B cell (primary cell): ENCODE results near the gene NDUFS7. TPM values are rescaled to one million over a fixed set of nuclear protein-coding genes. Genes with fewer than 3 reads are reported as not detected.

Experiments
- ATAC-seq: fragments of 200-7000 bp; cut with Tn5 transposase; one replicate; pipeline ENCODE4 v1.10.0; 2021; ENCODE audit warnings: low read depth, mild to moderate bottlenecking, moderate number of reproducible peaks, moderate library complexity
- CTCF ChIA-PET: fragments of 350-600 bp; sonication (Branson Sonifier 250); formaldehyde crosslinking; loops from one replicate; lab custom pipeline; 2021; ENCODE audit warnings: antibody characterized with exemption, inconsistent platforms; lab: Charles Lee
- POLR2A ChIA-PET: fragments of 350-600 bp; sonication (Branson Sonifier 250); formaldehyde crosslinking; loops from one replicate; lab custom pipeline; 2021; ENCODE audit warnings: antibody characterized with exemption; lab: Charles Lee
- DNase-seq: peaks from one replicate; pipeline ENCODE4 v3.0.0; 2013
- H2AFZ ChIP-seq: 2 replicates; pipeline ENCODE4 v1.6.1; 2012; ENCODE audit warnings: mild to moderate bottlenecking, low read depth, low read length; ENCODE audit not compliant: insufficient read depth, poor library complexity, severe bottlenecking
- H3K27ac ChIP-seq, 2 donors: 1 replicate in 1 of 2; 2 replicates in 1 of 2; pipeline ENCODE4 v1.5.1; 2012 to 2013; ENCODE audit warnings: low read length in 2 of 2, mild to moderate bottlenecking in 2 of 2, moderate library complexity in 1 of 2
- H3K27me3 ChIP-seq, 4 experiments: fragments of 200-600 bp in 1 of 4; sonication (generic) in 1 of 4; replicated peaks in 1 of 4; 1 replicate in 2 of 4; 2 replicates in 2 of 4; pipeline versions ENCODE4 v1.6.1 to v1.7.0; 2013 to 2016; ENCODE audit warnings: low read length in 3 of 4, mild to moderate bottlenecking in 2 of 4, mixed read lengths in 1 of 4, moderate library complexity in 1 of 4; ENCODE audit not compliant: insufficient read depth in 4 of 4, control insufficient read depth in 3 of 4; ENCODE audit errors: control extremely low read depth in 1 of 4
- H3K36me3 ChIP-seq, 2 experiments: replicated peaks in 1 of 2; 1 replicate in 1 of 2; 2 replicates in 1 of 2; pipeline versions ENCODE4 v1.6.1 to v1.7.1; 2013; ENCODE audit warnings: low read length in 1 of 2; ENCODE audit not compliant: insufficient read depth in 2 of 2, control insufficient read depth in 1 of 2; ENCODE audit errors: control extremely low read depth in 1 of 2, extremely low read depth in 1 of 2
- H3K4me1 ChIP-seq, 2 donors: fragments of 200-600 bp in 1 of 2; sonication (generic) in 1 of 2; 1 replicate in 1 of 2; 2 replicates in 1 of 2; pipeline versions ENCODE4 v1.5.1 to v1.6.1; 2013 to 2017; ENCODE audit warnings: low read length in 2 of 2; ENCODE audit not compliant: control insufficient read depth in 2 of 2, insufficient read depth in 2 of 2
- H3K4me2 ChIP-seq: replicated peaks from 2 replicates; pipeline ENCODE3; 2012; ENCODE audit warnings: mild to moderate bottlenecking, low read depth, low read length; ENCODE audit not compliant: poor library complexity, severe bottlenecking
- H3K4me3 ChIP-seq, 5 experiments: fragments of 200-600 bp in 1 of 5; sonication (generic) in 1 of 5; 1 replicate in 3 of 5; 2 replicates in 2 of 5; pipeline versions ENCODE4 v1.5.1 to v1.7.0; 2011 to 2016; ENCODE audit warnings: low read length in 4 of 5, mild to moderate bottlenecking in 4 of 5, low read depth in 2 of 5, control low read depth in 1 of 5, moderate library complexity in 1 of 5; ENCODE audit not compliant: insufficient read depth in 1 of 5; ENCODE audit errors: control extremely low read depth in 1 of 5, extremely low read depth in 1 of 5
- H3K79me2 ChIP-seq: fragments of 200-600 bp; sonication (generic); one replicate; pipeline ENCODE4 v1.6.0; 2016; ENCODE audit warnings: low read length; ENCODE audit not compliant: control insufficient read depth, insufficient read depth
- H3K9ac ChIP-seq: fragments of 200-600 bp; sonication (generic); 2 replicates; pipeline ENCODE4 v1.6.1; 2017; ENCODE audit warnings: mild to moderate bottlenecking, low read length, moderate library complexity
- H3K9me3 ChIP-seq, 3 donors: one replicate each; pipeline versions ENCODE4 v1.6.1 to v1.7.1; 2013; ENCODE audit warnings: low read length in 2 of 3; ENCODE audit not compliant: control insufficient read depth in 2 of 3, insufficient read depth in 1 of 3; ENCODE audit errors: control extremely low read depth in 1 of 3
- H4K20me1 ChIP-seq: 2 replicates; pipeline ENCODE4 v1.6.0; 2012; ENCODE audit warnings: mild to moderate bottlenecking, low read length; ENCODE audit not compliant: insufficient read depth, control insufficient read depth, poor library complexity, severe bottlenecking
- H3K27ac Mint-ChIP-seq: one replicate; pipeline ENCODE4 v1.8.0; 2021; ENCODE audit warnings: mixed read lengths
- H3K27me3 Mint-ChIP-seq: one replicate; pipeline ENCODE4 v1.8.0; 2021; ENCODE audit warnings: mixed read lengths
- H3K4me1 Mint-ChIP-seq: one replicate; pipeline ENCODE4 v1.8.0; 2021; ENCODE audit warnings: mixed read lengths
- H3K4me3 Mint-ChIP-seq: one replicate; pipeline ENCODE4 v1.8.0; 2021; ENCODE audit warnings: mixed read lengths
- H3K9me3 Mint-ChIP-seq: one replicate; pipeline ENCODE4 v1.8.0; 2022; ENCODE audit warnings: mixed read lengths; ENCODE audit not compliant: insufficient read depth
- EZH2 ChIP-seq: IDR thresholded peaks from 2 replicates; pipeline ENCODE4 v1.6.1; 2012; ENCODE audit warnings: borderline replicate concordance, low read depth, mild to moderate bottlenecking, moderate library complexity, low read length; ENCODE audit not compliant: insufficient read depth, poor library complexity, severe bottlenecking
- WGBS: methylation state at CpG from one replicate; pipeline ENCODE4 v1.1.5; 2013; ENCODE audit warnings: missing lambda C conversion rate; ENCODE audit not compliant: insufficient coverage; 5-methylcytosine and 5-hydroxymethylcytosine counted together
- intact Hi-C: fragments of 100-400 bp; cut with micrococcal nuclease; formaldehyde crosslinking; loops from one replicate; pipeline ENCODE4 v1.10.0; 2022
- polyA plus RNA-seq: library from polyadenylated mRNA; depleted of rRNA; stranded (reverse); fragments of >200 nt; gene quantifications from 2 replicates; pipeline ENCODE4 v1.2.3, GENCODE V29; 2012
- total RNA-seq, 2 donors: library from RNA; stranded (reverse); fragments of 120-200 nt in 1 of 2; gene quantifications; 1 replicate in 1 of 2; 2 replicates in 1 of 2; pipeline versions ENCODE4 v1.2.3 to v1.2.4, GENCODE V29; 2013 to 2022
- TF ChIP-seq, protein P1 (sequence below): fragments of 200-600 bp; IDR thresholded peaks from one replicate; pipeline ENCODE4 v1.8.0; 2022; ENCODE audit warnings: antibody characterized with exemption, mild to moderate bottlenecking

Gene NDUFS7
- total and polyA plus RNA-seq, 2 donors (not counting 1 experiment from before 2014, with no cell fraction given), result 58.8 to 141 TPM

DNA sequence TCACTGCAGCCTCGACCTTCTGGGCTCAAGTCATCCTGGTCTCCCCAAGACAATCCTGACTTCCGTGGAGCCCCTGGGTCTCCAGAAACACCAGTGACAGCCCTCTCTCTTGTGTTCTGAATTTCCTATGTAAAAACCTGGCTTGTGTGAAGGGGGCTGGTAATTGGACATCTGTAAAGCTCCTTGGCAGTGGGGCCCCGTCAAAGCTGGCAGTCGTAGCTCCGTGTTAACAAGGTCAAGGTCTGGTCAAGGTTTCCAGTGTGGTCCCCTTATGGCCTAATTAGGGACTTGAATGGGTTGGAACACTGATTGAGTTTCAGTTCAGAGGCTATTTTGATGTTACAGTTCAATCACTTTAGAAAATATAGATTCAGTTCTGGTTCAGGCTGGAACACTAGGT is 32.8 kb upstream of the NDUFS7 start:
- H3K9ac ChIP-seq, result no peak overlapping the region
- H2AFZ ChIP-seq, result no peak overlapping the region
- CTCF ChIA-PET, result no interaction called here
- TF ChIP-seq EZH2, result no peak
- TF ChIP-seq, protein P1, sequence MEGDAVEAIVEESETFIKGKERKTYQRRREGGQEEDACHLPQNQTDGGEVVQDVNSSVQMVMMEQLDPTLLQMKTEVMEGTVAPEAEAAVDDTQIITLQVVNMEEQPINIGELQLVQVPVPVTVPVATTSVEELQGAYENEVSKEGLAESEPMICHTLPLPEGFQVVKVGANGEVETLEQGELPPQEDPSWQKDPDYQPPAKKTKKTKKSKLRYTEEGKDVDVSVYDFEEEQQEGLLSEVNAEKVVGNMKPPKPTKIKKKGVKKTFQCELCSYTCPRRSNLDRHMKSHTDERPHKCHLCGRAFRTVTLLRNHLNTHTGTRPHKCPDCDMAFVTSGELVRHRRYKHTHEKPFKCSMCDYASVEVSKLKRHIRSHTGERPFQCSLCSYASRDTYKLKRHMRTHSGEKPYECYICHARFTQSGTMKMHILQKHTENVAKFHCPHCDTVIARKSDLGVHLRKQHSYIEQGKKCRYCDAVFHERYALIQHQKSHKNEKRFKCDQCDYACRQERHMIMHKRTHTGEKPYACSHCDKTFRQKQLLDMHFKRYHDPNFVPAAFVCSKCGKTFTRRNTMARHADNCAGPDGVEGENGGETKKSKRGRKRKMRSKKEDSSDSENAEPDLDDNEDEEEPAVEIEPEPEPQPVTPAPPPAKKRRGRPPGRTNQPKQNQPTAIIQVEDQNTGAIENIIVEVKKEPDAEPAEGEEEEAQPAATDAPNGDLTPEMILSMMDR, result no peak
- POLR2A ChIA-PET, result no interaction called here
- no peak overlapping the region for H3K4me3 Mint-ChIP-seq
- H3K4me1 ChIP-seq, result peaks cover 5 to 14% of the 10 kb centered on the region in 2 donors
- peaks cover 7% of the 10 kb centered on the region for H3K4me1 Mint-ChIP-seq
- no peaks in the 10 kb centered on the region for H3K9me3 Mint-ChIP-seq
- ATAC-seq (no peak), DNase-seq (no peak)
- H3K4me2 ChIP-seq, result no peak overlapping the region
- no peaks in the 10 kb centered on the region for H3K27me3 ChIP-seq
- no peaks in the 10 kb centered on the region for H4K20me1 ChIP-seq
- peaks cover 5% of the 10 kb centered on the region for H3K79me2 ChIP-seq
- H3K36me3 ChIP-seq, result no peaks in the 10 kb centered on the region
- no peaks in the 10 kb centered on the region for H3K9me3 ChIP-seq
- WGBS, result 76% methylated on average over 4 of the region's 5 CpGs
- intact Hi-C loops, result no loop called here
- H3K27ac ChIP-seq, result no peak overlapping the region
- H3K27ac Mint-ChIP-seq, result no peak overlapping the region
- H3K27me3 Mint-ChIP-seq, result no peaks in the 10 kb centered on the region
- no peak overlapping the region for H3K4me3 ChIP-seq

DNA sequence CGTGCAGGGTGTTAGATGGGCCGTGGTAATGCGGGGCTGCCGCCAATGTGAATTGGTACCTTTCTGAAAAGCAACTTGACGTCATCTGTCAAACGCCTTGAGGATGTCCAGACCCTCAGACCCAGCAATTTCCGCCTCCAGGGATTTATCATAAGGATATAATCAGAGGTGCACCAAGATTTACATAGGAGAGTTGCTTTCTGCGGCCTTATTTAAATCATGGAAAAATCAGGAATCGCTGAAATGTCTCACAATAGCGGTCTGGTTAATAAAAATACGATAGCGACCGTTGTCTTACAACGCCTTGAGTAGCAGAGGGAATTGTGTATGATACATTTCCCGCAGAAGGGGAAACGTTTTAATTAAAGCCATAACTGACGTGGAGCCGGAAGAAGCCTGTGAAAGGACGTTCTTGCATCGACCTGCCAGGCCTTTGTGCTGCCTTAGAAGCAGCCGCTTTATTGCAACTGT is 32.3 kb upstream of the NDUFS7 start:
- ChIA-PET POLR2A (no interaction called here), CTCF (no interaction called here)
- Mint-ChIP-seq H3K4me1 (peaks cover 13% of the 10 kb centered on the region), H3K27me3 (no peaks in the 10 kb centered on the region), H3K4me3 (no peak overlapping the region), H3K9me3 (no peaks in the 10 kb centered on the region), H3K27ac (no peak overlapping the region)
- Histone ChIP-seq H3K4me2 (no peak overlapping the region), H3K9ac (no peak overlapping the region), H2AFZ (no peak overlapping the region), H3K27ac (no peak overlapping the region), H3K4me3 (no peak overlapping the region), H3K27me3 (no peaks in the 10 kb centered on the region), H4K20me1 (no peaks in the 10 kb centered on the region), H3K4me1 (peaks cover 9 to 18% of the 10 kb centered on the region in 2 donors), H3K9me3 (no peaks in the 10 kb centered on the region), H3K36me3 (no peaks in the 10 kb centered on the region), H3K79me2 (peaks cover 5% of the 10 kb centered on the region)
- DNase-seq, result no peak
- 94% methylated on average over 21 of the region's 21 CpGs for WGBS
- ATAC-seq, result no peak
- TF ChIP-seq, protein P1, result no peak
- no peak for TF ChIP-seq EZH2
- intact Hi-C loops, result no loop called here
